Stimulated activated naive CD8-positive, alpha-beta T cell treated with anti-CD3 and anti-CD28 coated beads, Interleukin-15, Interleukin-2, amounts not matched to agents 100 U/mL and 50 U/mL, for 24 hours (primary cell): ENCODE measurements around the gene HDAC5.
"Not testable (repeated sequence)": the region's sequence is repeated elsewhere in the genome, so short reads cannot be mapped to it uniquely, and the experiment has no call there.

Experiments used
- ATAC-seq: fragments of 150-1000 bp; cut with Tn5 transposase; one replicate; pipeline ENCODE4 v1.10.0; 2021
- DNase-seq: peaks from one replicate; pipeline ENCODE4 v3.0.0; 2021

The HDAC5 gene

GRCh38 chr17:44123356-44124117, at the start of gene HDAC5:
HDAC5 (minus strand) TSS chr17:44123641; CDS start chr17:44117515, 6,126 bp downstream.
- peak; percentile 96 for ATAC-seq
- DNase-seq: peak; percentile 97

DNA sequence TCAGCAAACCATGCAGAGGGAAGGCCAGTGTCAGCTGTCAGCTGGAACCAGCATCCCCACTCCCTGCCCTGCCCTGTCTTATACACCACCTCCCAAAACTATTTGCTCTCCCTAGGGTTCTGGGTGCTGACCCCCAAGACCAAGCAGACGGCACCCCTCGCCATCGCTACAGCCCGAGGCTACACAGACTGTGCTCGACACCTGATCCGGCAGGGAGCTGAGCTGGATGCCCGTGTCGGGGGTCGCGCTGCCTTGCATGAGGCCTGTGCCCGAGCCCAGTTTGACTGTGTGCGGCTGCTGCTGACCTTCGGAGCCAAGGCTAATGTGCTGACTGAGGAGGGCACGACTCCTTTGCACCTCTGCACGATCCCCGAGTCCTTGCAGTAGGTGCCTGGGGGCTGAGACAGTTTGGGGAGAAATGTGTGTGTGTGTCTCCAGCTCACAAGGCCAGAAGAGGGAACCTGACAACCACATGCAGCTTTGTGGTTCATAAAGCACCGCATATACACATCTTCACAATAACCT, 48.6 kb upstream of the HDAC5 start:
- DNase-seq (no peak), ATAC-seq (peak; percentile 15)

DNA sequence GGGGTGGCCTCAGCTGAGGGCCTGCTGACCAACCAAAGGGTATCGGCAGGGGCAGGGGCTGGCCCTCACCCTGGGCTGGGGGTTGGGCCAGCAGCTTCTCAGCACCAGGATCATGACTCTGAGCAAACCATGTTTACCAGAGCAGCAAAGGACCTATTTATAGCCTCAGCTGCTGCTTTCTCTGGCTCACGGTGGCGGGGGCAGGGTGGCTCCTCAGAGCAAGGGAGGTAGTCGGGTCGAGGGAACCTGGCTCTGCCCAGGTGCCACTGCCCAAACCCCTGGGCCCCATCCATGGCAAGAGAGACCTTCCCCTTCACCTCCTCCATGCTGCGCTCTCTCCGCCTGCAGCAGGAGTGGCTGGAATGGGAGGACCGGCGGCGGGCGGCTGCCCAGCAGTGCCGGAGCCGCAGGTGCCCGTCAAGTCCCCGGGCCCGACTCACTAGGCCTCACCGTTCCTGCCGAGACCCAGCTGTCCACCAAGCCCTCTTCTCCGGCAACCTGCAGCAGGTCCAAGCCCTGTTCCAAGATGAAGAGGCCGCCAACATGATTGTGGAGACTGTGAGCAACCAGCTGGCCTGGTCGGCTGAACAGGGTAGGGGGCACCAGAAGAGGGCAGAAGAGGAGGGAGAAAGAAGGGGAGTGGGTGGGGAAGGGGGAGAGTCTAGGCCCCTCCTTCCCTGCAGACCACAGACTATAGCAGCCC, 47.2 kb upstream of the HDAC5 start, which contains the start of gene ASB16:
Gene ASB16 (plus strand): TSS at position 206 of the 703 bp plus-strand sequence. CDS start 86 bp downstream, at position 292.
- ATAC-seq: no peak

DNA sequence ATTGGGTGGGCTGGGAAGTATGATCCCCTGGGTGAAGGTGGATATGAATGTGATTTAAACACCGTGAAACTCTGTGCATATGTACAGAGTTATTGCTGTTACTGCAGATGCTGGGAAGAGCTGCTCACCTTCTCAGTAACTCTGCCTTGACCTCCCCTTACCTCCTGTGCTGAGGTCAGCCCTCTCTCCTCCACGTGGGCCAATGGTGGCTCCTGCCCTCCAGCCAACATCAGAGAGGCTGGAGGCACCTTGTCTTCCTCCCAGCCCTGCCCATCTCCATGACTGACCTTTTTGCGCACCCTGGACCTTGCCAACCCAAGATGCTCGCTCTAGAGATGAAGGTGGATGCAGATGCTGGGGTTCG, 46.7 kb upstream of the HDAC5 start:
- ATAC-seq: no peak
- DNase-seq: no peak

More for the DNA sequence above, 47.2 kb upstream of the HDAC5 start, which contains the start of gene ASB16:
- DNase-seq: no peak

DNA sequence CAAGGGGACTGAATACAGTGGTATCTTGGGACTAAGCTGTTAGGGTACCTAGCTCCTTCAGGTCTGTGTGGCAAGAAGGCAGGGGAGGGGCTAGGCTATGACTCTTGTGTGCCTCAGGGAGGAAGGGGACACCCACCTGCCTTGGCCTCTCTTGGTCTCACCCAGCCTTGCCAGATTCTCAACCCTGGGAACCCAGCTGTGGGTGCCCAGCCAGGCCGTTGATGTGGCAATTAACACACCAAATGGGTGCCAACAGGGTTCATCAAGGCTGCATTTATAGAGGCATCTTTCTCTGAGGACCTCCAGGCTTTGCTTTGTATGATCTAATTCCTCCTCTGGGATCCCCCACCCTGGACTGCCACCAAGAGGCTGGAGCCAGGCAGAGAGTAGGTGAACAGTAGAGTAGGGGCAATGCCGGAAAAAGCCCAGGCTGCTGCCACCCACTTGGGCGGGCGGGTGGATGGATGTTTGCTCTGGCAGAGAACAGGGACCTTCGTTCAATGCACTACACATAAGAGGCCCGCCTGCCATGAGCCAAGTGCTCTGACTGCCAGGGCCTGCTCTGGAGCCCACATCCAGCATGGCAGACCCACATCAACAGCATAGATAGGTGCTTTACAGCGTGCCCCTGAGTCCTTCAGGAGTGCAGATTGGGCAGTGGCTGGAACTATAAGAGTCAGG, 43.9 kb upstream of the HDAC5 start:
- no peak for ATAC-seq

DNA sequence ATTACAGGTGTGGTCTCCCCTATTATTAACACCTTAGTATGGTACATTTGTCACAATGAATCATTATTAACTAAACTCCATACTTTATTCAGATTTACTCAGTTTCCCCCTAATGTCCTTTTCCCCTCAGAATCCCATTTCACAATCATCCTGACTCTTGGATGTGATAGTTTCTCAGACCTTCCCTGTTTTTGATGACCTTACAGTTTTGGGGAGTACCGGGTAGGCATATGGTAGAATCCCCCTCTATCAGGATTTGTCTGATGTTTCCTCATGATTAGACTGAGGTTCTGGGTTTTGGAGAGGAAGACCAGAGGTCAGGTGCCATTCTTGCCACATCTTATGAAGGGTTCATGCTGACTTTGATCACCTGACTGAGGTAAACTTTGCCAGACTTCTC, 41.0 kb upstream of the HDAC5 start:
- no peak for DNase-seq
- no peak for ATAC-seq

More for the DNA sequence above, 43.9 kb upstream of the HDAC5 start:
- DNase-seq: no peak

- no peak for ATAC-seq
- DNase-seq: no peak
Observed at GRCh38 chr17:44159519-44160210, 36.2 kb upstream of the HDAC5 start.

DNA sequence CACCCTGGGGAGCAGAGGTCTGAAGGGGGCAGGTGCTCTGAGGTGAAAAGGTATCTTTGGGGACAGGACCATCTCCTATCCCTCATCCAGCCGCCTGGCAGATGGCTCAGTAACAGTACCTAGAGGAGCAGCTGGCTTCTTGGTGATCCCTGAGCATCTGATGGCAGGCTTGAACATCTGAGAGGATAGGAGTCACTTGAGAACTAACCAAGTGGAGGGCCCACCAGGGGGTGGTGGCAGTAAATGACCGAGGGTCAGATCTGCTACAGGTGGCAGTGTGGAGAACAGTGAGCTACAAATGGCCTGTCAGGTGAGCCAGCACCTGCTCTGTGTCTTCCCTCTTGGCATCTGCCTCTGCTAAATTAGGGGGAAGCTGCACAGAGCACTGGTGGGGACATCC, 32.0 kb upstream of the HDAC5 start:
- DNase-seq (no peak), ATAC-seq (no peak)

DNA sequence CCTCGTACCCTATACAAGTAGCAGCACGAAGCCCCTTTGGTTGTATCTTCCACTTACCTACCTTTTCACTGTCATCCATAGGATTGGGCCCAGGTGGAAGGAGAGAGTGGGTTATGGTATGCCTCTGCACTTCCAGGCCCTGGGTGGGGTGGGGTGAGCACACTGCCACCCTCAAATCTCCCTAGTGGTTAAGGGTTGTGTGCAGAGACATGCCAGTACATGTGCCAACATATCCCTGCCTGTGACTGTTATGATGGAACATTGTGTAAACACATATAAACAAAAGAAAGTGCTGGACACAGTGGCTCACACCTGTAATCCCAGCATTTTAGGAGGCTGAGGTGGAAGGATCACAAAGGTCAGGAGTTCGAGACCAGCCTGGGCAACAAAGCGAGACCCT, 29.4 kb upstream of the HDAC5 start:
- DNase-seq (no peak), ATAC-seq (no peak)

GRCh38 chr17:44149750-44150329, 26.4 kb upstream of the HDAC5 start:
- no peak for DNase-seq
- ATAC-seq: no peak

- ATAC-seq, DNase-seq: not testable (repeated sequence)
Observed at GRCh38 chr17:44149066-44149465, 25.6 kb upstream of the HDAC5 start.

DNA sequence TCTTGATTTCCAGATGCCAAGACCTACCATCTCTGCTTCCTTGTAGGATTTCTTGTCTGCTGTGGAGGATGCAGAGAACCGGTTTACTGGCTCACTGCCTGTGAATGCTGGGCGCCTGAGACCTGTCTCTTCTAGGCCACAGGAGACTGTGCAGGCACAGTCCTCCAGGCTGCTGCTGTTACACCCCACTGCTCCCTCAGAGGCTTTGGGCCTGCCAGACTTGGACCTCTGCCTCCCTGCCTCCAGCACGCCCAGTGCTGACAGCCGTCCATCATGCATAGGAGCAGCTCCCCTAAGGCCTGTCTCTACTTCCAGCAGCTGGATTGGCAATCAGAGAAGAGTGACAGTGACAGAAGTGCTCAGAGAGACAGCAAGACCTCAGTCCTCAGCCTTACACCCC, 24.4 kb upstream of the HDAC5 start:
- DNase-seq (no peak), ATAC-seq (peak; percentile 23)

DNA sequence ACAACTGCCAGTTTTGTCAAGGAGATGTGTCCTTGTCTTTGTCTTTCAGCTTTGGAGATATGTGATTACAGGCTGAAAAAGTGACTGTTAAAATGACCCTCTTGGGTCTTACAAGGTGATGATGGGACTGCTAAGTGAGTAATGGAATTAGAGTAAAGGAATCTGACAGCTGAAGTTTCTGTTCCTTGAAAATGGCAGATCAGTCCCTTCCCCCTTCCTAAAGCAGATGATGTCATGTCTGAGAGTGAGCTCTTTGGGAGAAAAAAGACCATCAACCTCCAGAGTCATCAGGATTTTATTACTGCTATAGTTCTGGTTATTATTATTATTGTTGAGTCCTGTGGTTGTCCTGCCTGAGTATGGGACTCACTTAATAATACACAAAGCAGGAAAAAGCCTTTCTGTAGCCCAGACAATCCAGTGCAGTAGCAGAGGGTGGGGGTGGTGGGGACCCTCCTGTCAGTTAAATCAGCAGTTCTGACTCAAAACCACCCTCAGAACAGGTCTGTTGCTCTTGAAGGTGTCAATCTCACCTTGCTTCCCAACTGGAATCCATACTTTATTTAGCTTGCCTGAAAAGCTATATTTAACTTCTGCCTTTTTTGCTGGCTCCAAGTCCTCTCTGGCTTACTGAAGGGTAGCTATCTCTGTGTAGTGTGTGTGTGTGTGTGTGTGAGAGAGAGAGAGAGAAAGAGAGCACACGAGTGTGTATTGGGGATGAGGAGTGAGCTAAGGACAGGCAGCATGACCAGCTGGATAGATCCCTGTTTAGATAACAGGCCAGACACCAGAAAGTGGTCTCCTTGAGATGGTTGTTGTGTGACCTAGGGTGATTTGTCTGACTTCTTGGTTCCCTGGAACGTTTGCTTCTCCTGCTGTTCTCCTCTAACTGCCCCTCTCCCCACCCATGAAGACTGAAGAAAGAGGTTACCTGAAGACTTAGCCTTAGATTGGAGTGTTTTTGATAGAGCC, 23.2 kb upstream of the HDAC5 start:
- DNase-seq (no peak), ATAC-seq (no peak)

DNA sequence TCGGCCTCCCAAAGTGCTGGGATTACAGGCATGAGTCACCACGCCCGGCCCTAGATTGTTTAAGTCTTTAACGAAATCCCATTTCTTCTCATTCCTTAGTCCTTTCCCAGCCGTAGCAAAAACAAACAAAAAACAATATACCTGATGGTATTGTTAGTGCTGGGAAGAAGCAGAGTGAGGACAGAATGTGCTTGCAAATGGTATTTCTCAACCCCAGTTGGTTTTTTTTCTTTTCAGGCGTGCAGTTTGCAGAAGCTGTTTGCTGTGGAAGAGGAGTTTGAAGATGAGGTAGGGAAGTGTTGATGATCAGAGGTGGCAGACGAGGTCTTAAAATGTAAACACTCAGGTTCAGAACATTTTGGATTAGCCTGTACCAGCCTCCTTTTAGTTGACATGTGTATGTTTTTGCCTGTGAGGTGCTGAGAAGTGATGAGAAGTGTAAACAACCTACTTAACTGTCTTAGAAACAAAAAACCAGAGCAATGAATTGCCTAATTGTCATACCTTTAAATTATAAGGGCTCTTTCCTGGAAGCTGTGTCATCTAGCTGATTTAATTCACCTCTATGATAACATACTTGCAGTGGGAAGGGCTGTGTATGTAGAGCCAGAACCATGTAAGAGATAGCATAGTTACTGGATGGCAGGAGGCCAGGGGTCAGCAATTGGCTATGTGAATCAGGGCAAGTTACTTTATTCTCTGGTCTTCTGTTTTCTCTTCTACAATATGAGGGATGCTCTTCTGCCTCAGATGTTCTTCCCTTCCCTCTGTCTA, 21.7 kb upstream of the HDAC5 start:
- ATAC-seq: no peak
- no peak for DNase-seq

DNA sequence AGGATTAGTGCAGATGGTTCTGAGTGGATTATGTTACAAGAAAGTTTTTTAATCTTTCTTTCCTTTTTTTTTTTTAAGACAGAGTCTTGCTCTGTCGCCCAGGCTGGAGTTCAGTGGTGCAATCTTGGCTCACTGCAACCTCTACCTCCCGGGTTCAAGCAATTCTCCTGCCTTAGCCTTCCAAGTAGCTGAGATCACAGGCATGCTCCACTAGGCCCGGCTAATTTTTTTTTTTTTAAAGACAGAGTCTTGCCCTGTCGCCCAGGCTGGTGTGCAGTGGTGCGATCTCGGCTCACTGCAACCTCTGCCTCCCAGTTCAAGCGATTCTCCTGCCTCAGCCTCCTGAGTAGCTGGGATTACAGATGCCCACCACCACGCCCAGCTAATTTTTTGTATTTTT, 20.5 kb upstream of the HDAC5 start:
- not testable (repeated sequence) for DNase-seq, ATAC-seq

- peak; percentile 78 for DNase-seq
- peak; percentile 76 for ATAC-seq
Observed at GRCh38 chr17:44137891-44138709, 14.7 kb upstream of the HDAC5 start.

GRCh38 chr17:44134752-44135568, 11.5 kb upstream of the HDAC5 start:
- no peak for DNase-seq
- ATAC-seq: no peak
